Skeletal muscle tissue (tissue), 4 donors: ENCODE data around the gene C17orf100. TPM values are rescaled to one million over a fixed set of nuclear protein-coding genes. Genes with fewer than 3 reads are reported as not detected.

Experiments used
- H3K27ac ChIP-seq: one replicate; pipeline ENCODE4 v1.7.0; 2013; ENCODE audit warnings: mild to moderate bottlenecking, low read depth, low read length, inconsistent platforms
- H3K27me3 ChIP-seq, 3 donors: one replicate each; pipeline ENCODE4 v1.7.0; 2013; ENCODE audit warnings: low read length in 3 of 3; ENCODE audit not compliant: control insufficient read depth in 3 of 3, insufficient read depth in 3 of 3
- H3K36me3 ChIP-seq, 3 donors: one replicate each; pipeline ENCODE4 v1.7.0; 2013; ENCODE audit warnings: low read length in 3 of 3; ENCODE audit not compliant: control insufficient read depth in 3 of 3, insufficient read depth in 3 of 3
- H3K4me1 ChIP-seq, 3 donors: one replicate each; pipeline ENCODE4 v1.7.0; 2013; ENCODE audit warnings: low read length in 3 of 3, mild to moderate bottlenecking in 3 of 3; ENCODE audit not compliant: control insufficient read depth in 3 of 3, insufficient read depth in 3 of 3
- H3K4me3 ChIP-seq, 3 donors: one replicate each; pipeline ENCODE4 v1.7.0; 2013; ENCODE audit warnings: low read length in 3 of 3
- H3K9ac ChIP-seq, 3 donors: one replicate each; pipeline ENCODE4 v1.7.0; 2013; ENCODE audit warnings: low read length in 3 of 3, mild to moderate bottlenecking in 3 of 3, moderate library complexity in 2 of 3, low read depth in 1 of 3
- H3K9me3 ChIP-seq, 3 donors: one replicate each; pipeline ENCODE4 v1.7.0; 2013; ENCODE audit warnings: low read length in 3 of 3; ENCODE audit not compliant: control insufficient read depth in 3 of 3
- total RNA-seq: library from RNA; depleted of rRNA; stranded (reverse); fragments of >200 nt; gene quantifications from one replicate; pipeline ENCODE4 v1.2.3, GENCODE V29; 2014
- donor health status: Osteomylitis.

Gene C17orf100
- not detected for total RNA-seq

DNA sequence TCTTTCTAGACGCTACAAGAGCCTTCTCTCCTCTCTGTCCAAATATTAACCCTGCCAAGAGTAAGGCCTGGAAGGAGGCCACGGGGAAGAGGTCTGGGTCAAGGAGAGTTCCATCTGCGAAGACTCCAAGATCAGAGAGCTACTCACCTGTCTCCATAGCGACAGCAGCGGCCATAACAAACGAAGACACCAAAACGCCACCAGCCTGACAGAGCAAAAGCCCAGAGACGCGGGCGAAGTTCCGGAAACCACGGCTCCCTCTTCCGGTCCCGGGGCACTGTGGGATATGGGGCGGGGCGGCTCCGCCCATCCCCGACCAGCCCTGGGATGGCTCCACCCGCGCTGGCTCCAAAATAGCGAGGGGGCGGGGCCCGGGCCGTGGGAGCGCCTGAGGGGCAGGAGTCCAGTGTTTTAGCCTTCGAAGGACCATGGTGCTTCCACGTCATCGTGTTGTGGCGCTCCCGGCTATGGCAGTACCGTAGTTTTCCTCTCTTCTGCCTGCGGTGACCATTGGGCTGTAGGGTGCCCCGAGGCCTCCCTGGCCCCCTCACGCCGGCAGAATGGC, at the start of gene C17orf100, which contains the start of gene MED31:
TSS of gene C17orf100 (plus strand) at position 409 of the 565 bp plus-strand sequence. CDS start at position 561, 152 bp downstream.
TSS of gene MED31 (minus strand) at position 252 of the 565 bp plus-strand sequence. CDS start at position 175, 77 bp downstream.
- Histone ChIP-seq H3K4me3 (peak within 1 kb of the TSS; percentile 98 to 100 (median 99)), H3K9ac (peak within 1 kb of the TSS; percentile 86 to 98 (median 97)), H3K27me3 (peaks cover 12 to 22% (median 14%) of the 10 kb centered on the region in 3 donors), H3K4me1 (peaks cover 18 to 37% (median 26%) of the 10 kb centered on the region in 3 donors), H3K36me3 (peaks cover 9 to 16% (median 15%) of the 10 kb centered on the region in 3 donors), H3K27ac (peak within 1 kb of the TSS; percentile 96), H3K9me3 (no peaks in the 10 kb centered on the region)

DNA sequence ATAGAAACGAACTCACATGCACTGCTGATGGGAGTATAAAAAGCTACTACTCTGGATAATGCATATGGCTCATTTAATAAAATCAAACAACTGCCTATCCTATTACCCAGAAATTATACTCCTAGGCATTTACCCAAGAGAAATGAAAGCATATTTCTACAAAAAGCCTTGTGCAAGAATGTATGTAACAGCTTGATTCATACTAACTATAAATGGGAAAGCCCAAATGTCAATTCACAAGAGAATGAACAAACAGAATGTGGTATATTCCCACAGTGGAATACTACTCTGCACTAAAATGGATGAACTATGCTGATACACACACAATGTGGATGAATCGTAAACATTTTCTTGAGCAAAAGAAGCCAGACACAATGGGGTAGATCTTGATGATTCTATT, 49.4 kb upstream of the C17orf100 start:
- Histone ChIP-seq H3K4me3 (no peak overlapping the region), H3K9me3 (no peaks in the 10 kb centered on the region), H3K9ac (no peak overlapping the region), H3K27me3 (no peaks in the 10 kb centered on the region), H3K4me1 (peaks cover 4 to 13% (median 9%) of the 10 kb centered on the region in 3 donors), H3K27ac (no peak overlapping the region), H3K36me3 (peaks cover 0 to 24% (median 19%) of the 10 kb centered on the region in 3 donors)

DNA sequence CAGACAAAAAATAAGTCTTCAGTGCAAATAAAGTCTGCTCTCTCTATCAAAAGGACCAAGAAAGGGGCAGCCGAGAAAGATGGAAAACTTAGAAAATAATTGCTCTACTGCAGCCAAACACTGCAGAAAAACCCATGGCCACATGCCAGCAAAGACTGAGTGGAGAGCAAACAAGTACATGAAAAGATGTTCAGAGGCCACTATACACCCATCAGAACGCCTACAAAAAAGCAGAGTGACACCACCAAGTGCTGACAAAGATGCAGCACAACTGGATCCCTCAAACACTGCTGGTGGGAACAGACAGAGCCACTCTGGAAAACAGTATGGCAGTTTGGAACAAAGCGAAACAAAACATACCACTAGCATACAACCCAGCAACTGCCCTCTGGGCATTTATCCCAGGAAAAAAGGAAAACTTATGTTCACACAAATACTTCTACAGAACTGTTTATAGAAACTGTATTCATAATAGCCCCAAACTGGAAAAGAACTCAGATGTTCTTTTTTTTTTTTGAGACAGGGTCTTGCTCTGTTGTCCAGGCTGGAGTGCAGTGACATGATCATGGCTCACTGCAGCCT, 47.7 kb upstream of the C17orf100 start:
- Histone ChIP-seq H3K27me3 (no peaks in the 10 kb centered on the region), H3K9ac (no peak overlapping the region), H3K9me3 (no peaks in the 10 kb centered on the region), H3K27ac (no peak overlapping the region), H3K36me3 (peaks cover 2 to 38% (median 27%) of the 10 kb centered on the region in 3 donors), H3K4me3 (no peak overlapping the region), H3K4me1 (peaks cover under 1 to 5% (median 2%) of the 10 kb centered on the region in 3 donors)

DNA sequence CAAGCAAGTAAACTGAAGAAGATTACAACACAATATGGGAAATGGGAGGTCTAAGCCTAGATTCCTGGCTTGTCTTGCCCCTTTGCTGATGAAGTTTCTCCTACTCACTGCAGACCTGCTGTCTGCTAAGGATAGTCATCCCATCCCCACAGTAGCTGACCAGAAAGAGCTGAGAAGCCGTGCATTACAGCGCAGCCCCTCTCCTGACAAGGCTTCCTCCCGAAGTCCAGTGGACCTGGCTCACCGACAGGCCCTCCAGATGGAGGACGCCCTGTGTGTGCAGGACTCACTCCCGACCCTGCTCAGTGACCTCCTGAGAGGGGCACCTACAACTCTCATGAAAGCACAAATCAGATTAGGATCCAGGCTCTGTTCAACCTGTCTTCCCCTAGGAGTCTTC, 46.4 kb upstream of the C17orf100 start:
- no peaks in the 10 kb centered on the region for H3K9me3 ChIP-seq
- peaks cover 8 to 44% (median 34%) of the 10 kb centered on the region in 3 donors for H3K36me3 ChIP-seq

DNA sequence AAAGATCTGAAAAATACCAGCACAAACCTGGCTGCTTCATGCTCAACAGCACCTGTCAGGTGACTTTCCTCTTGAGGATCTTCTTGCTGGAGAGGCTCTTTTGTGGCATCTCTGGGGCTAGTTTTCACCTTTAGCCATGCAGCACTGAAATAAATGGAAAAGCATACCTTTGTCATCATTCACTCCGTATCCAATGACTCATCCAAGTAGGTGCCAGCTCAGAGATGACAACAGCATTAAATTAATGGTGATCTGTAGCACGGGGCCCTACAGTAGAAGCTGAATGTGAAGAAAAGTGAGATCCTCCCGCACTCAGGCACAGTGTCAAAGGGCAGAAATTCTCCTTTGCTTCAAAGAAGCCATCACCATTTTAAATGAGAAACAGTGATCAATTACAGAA, 43.2 kb upstream of the C17orf100 start:
- H3K9ac ChIP-seq: no peak overlapping the region
- no peak overlapping the region for H3K27ac ChIP-seq
- no peaks in the 10 kb centered on the region for H3K4me1 ChIP-seq
- peaks cover 8 to 42% (median 34%) of the 10 kb centered on the region in 3 donors for H3K36me3 ChIP-seq
- H3K27me3 ChIP-seq: no peaks in the 10 kb centered on the region
- no peak overlapping the region for H3K4me3 ChIP-seq
- H3K9me3 ChIP-seq: no peaks in the 10 kb centered on the region

More for the DNA sequence above, 46.4 kb upstream of the C17orf100 start:
- Histone ChIP-seq H3K27ac (no peak overlapping the region), H3K4me3 (no peak overlapping the region), H3K27me3 (no peaks in the 10 kb centered on the region), H3K9ac (no peak overlapping the region), H3K4me1 (no peaks in the 10 kb centered on the region)

- H3K4me3 ChIP-seq: no peak overlapping the region
- no peak overlapping the region for H3K27ac ChIP-seq
- no peak overlapping the region for H3K9ac ChIP-seq
- H3K4me1 ChIP-seq: no peaks in the 10 kb centered on the region
- no peaks in the 10 kb centered on the region for H3K27me3 ChIP-seq
- H3K36me3 ChIP-seq: peaks cover 8 to 42% (median 29%) of the 10 kb centered on the region in 3 donors
- H3K9me3 ChIP-seq: no peaks in the 10 kb centered on the region
These were observed 41.6 kb upstream of the C17orf100 start for GRCh38 chr17:6610011-6610410.

DNA sequence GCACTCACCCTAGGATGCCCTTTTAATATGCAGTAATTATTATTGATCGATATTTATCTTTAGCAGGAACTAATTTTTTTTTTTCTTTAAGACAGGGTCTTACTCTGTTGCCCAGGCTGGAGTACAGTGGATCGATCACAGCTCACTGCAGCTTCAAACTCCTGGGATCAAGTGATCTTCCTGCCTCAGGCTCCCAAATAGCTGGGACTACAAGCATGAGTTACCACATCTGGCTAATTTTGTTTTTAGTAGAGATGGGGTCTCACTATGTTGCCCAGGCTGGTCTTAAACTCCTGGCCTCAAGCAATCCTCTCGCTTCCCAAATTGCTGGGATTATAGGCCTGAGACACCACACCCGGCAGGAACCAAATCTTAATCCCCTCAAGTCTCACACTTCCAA, 40.3 kb upstream of the C17orf100 start:
- H3K9me3 ChIP-seq: no peaks in the 10 kb centered on the region
- H3K4me1 ChIP-seq: no peaks in the 10 kb centered on the region
- no peak overlapping the region for H3K4me3 ChIP-seq
- H3K36me3 ChIP-seq: peaks cover 8 to 30% (median 24%) of the 10 kb centered on the region in 3 donors
- H3K9ac ChIP-seq: no peak overlapping the region
- no peaks in the 10 kb centered on the region for H3K27me3 ChIP-seq
- no peak overlapping the region for H3K27ac ChIP-seq

- H3K27ac ChIP-seq: no peak overlapping the region
- no peaks in the 10 kb centered on the region for H3K27me3 ChIP-seq
- H3K4me1 ChIP-seq: no peaks in the 10 kb centered on the region
- H3K9me3 ChIP-seq: no peaks in the 10 kb centered on the region
- no peak overlapping the region for H3K9ac ChIP-seq
- no peak overlapping the region for H3K4me3 ChIP-seq
- H3K36me3 ChIP-seq: peaks cover 5 to 29% (median 11%) of the 10 kb centered on the region in 3 donors
These were observed 27.6 kb upstream of the C17orf100 start for GRCh38 chr17:6623941-6624340.

DNA sequence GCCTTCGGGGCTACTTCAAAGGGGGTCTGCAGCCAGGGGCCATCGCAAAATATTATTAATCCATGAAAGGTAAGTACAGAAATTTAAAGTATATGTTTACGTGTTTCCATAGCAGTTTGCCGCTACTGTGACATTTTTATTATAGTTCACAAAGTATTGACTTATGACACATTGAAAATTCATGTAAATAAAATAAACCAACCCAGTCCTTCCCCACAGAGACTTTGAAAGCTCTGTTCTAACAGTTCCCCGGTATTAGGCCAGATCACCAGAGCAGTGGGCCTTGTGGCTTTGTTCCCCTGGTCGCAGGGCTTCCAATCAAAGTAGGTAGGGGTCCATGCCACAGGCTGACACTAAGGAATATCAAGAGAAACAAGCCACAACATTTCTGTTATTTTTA, 24.9 kb upstream of the C17orf100 start:
- Histone ChIP-seq H3K27ac (no peak overlapping the region), H3K4me3 (no peak overlapping the region), H3K4me1 (no peaks in the 10 kb centered on the region), H3K9me3 (no peaks in the 10 kb centered on the region), H3K27me3 (no peaks in the 10 kb centered on the region), H3K36me3 (peaks cover 5 to 22% (median 7%) of the 10 kb centered on the region in 3 donors), H3K9ac (no peak overlapping the region)

- Histone ChIP-seq H3K36me3 (peaks cover 5 to 22% (median 8%) of the 10 kb centered on the region in 3 donors), H3K4me3 (no peak overlapping the region), H3K9ac (no peak overlapping the region), H3K27me3 (no peaks in the 10 kb centered on the region), H3K9me3 (no peaks in the 10 kb centered on the region), H3K4me1 (no peaks in the 10 kb centered on the region), H3K27ac (no peak overlapping the region)
These were observed 24.5 kb upstream of the C17orf100 start for GRCh38 chr17:6627019-6627418.
